HFF-Myc (cell line): ENCODE results near the gene HPS3.
"Not testable (repeated sequence)": the region's sequence is repeated elsewhere in the genome, so short reads cannot be mapped to it uniquely, and the experiment has no call there.

Source experiments
- DNase-seq: peaks from one replicate; pipeline ENCODE4 v3.0.0-alpha.2; 2011; ENCODE audit warnings: low read depth; ENCODE audit errors: extremely low read depth
- H3K4me3 ChIP-seq: replicated peaks from 2 replicates; pipeline ENCODE4 v1.5.1; 2011; ENCODE audit warnings: low read depth, mild to moderate bottlenecking, control low read depth, low read length
- TF ChIP-seq, protein P1 (sequence below): IDR thresholded peaks from 2 replicates; pipeline ENCODE4 v1.5.1; 2012; ENCODE audit warnings: mild to moderate bottlenecking, low read depth, low read length, control low read depth; ENCODE audit errors: missing control alignments

The HPS3 gene

GRCh38 chr3:149212386-149212785 lies 82.9 kb downstream of the HPS3 start:
- TF ChIP-seq, protein P1, sequence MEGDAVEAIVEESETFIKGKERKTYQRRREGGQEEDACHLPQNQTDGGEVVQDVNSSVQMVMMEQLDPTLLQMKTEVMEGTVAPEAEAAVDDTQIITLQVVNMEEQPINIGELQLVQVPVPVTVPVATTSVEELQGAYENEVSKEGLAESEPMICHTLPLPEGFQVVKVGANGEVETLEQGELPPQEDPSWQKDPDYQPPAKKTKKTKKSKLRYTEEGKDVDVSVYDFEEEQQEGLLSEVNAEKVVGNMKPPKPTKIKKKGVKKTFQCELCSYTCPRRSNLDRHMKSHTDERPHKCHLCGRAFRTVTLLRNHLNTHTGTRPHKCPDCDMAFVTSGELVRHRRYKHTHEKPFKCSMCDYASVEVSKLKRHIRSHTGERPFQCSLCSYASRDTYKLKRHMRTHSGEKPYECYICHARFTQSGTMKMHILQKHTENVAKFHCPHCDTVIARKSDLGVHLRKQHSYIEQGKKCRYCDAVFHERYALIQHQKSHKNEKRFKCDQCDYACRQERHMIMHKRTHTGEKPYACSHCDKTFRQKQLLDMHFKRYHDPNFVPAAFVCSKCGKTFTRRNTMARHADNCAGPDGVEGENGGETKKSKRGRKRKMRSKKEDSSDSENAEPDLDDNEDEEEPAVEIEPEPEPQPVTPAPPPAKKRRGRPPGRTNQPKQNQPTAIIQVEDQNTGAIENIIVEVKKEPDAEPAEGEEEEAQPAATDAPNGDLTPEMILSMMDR: no peak
- H3K4me3 ChIP-seq: no peak overlapping the region
- DNase-seq: no peak

DNA sequence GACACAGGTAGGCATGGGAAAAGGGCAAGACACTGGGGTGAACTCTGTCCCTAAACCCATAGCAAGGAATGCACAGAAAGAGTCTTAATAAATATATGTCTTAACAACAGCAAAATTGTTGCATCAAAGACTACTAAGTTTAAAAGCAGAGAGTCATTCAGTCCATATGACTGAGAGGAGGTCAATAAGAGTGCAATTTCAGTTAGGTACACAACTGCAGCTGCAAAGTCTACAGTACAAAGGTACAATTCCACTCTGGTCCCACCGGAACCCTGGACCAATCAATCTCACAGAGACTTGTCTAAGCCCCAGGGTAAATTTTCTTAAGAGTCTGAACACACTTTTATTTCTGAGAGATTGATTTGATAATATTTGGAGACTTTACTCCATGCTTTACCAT lies 85.3 kb downstream of the HPS3 start:
- H3K4me3 ChIP-seq: no peak overlapping the region
- TF ChIP-seq, protein P1: no peak
- DNase-seq: no peak

DNA sequence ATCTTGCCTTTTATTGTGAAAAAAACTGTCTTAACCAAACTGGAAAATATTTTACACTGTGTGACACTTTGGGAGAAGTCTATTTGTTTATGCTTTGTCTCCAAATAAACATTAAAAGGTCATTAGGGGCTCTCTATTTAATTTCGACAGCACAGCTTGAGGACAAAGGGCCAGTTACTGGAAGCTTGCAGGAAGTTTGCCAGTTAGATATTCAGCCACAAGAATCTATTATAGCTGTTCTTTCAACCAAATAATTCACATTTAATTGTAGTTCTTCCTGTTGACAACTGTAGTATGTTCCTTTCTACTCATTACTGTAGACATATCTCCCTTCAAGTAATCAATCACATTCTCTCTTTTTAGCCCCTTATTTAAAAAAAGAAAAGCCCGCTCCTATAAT lies 86.1 kb downstream of the HPS3 start:
- DNase-seq: no peak
- no peak overlapping the region for H3K4me3 ChIP-seq
- TF ChIP-seq, protein P1: no peak

- no peak for DNase-seq
- no peak overlapping the region for H3K4me3 ChIP-seq
- TF ChIP-seq, protein P1: no peak
Observed at GRCh38 chr3:149216193-149216869, 86.9 kb downstream of the HPS3 start.

GRCh38 chr3:149217347-149217746 lies 87.9 kb downstream of the HPS3 start:
- no peak overlapping the region for H3K4me3 ChIP-seq
- TF ChIP-seq, protein P1: no peak
- no peak for DNase-seq

DNA sequence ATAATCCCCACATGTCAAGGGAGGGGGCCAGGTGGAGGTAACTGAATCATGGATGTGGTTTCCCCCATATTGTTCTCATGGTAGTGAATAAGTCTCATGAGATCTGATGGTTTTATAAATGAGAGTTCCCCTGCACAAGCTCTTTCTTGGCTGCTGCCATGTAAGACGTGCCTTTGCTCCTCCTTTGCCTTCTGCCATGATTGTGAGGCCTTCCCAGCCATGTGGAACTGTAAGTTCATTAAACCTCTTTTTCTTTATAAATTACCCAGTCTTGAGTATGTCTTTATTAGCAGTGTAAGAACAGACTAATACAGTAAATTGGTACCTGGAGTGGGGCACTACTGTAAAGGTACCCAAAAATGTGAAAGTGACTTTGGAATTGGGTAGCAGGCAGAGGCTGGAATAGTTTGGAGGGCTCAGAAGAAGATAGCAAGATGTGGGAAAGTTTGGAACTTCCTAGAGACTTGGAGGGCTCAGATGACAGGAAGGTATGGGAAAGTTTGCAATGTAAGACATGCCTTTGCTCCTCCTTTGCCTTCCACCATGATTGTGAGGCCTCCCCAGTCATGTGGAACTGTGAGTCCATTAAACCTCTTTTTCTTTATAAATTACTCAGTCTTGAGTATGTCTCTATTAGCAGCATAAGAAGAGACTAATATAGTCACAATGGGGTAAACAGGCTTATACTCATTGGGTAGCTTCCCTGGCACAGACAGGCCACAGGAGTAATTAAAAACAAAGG lies 90.1 kb downstream of the HPS3 start:
- DNase-seq, H3K4me3 ChIP-seq: not testable (repeated sequence)

DNA sequence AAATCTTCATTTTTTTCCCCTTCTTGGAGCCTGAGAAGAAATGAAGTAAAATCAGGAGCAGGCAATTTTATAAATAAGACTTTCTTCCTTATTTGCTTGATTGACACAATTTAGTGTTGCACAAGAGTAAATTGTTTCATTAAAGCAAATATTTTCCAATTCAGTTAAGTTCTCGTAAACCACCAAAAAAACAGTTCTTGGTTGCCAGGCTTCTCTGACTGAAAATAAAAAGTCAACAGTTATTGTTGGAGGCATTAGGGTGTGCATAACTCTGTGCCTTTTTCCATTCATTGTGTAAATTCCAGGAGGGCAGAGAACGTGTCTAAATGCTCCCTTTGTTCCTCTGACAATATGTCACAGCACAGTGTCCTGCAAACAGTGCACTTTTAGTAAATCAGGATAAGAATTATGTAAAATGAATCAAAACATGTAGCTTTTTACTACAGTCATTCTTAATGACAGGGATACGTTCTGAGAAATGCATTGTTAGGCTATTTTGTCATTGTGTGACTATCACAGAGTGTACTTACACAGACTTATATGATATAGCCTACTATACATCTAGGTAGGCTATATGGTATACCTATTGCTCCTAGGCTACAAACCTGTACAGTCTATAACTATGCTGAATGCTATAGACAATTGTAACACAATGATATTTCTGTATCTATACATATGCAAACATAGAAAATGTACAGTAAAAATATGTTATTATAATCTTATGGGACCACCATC lies 92.5 kb downstream of the HPS3 start, which contains the start of gene CP:
TSS of gene CP (minus strand) at position 47 of the 735 bp plus-strand sequence. CDS start at position 10, 37 bp downstream.
- no peak for DNase-seq
- no peak within 1 kb of the TSS for H3K4me3 ChIP-seq
- TF ChIP-seq, protein P1: no peak
